KMS-11 (cell line): ENCODE measurements around the gene HES7.

Experiments
- H2AFZ ChIP-seq: fragments of 200-600 bp; sonication (generic); 2 replicates; pipeline ENCODE4 v1.6.1; 2016; ENCODE audit warnings: antibody characterized with exemption, mixed run types, low read depth
- H3K27ac ChIP-seq: fragments of 200-600 bp; sonication (generic); 2 replicates; pipeline ENCODE4 v1.6.1; 2016; ENCODE audit warnings: mild to moderate bottlenecking, mixed run types
- H3K27me3 ChIP-seq: fragments of 200-600 bp; sonication (generic); 2 replicates; pipeline ENCODE4 v1.6.1; 2017; ENCODE audit warnings: mild to moderate bottlenecking, low read depth, mixed run types, moderate library complexity; ENCODE audit not compliant: insufficient read depth
- H3K36me3 ChIP-seq: fragments of 200-600 bp; sonication (generic); 2 replicates; pipeline ENCODE4 v1.6.1; 2017; ENCODE audit warnings: mild to moderate bottlenecking, mixed run types; ENCODE audit not compliant: insufficient read depth
- H3K4me1 ChIP-seq: fragments of 200-600 bp; sonication (generic); 2 replicates; pipeline ENCODE4 v1.6.1; 2016; ENCODE audit warnings: mild to moderate bottlenecking, low read depth, mixed run types; ENCODE audit not compliant: poor library complexity, severe bottlenecking
- H3K4me2 ChIP-seq: fragments of 200-600 bp; sonication (generic); 2 replicates; pipeline ENCODE4 v1.7.0; 2016; ENCODE audit warnings: mild to moderate bottlenecking, mixed run types
- H3K4me3 ChIP-seq: fragments of 200-600 bp; sonication (generic); IDR thresholded peaks from 2 replicates; pipeline ENCODE4 v1.6.1; 2017; ENCODE audit warnings: low read depth, low read length, mixed read lengths; ENCODE audit not compliant: insufficient read depth
- H3K79me2 ChIP-seq: fragments of 200-600 bp; sonication (generic); 2 replicates; pipeline ENCODE4 v1.6.1; 2016; ENCODE audit warnings: low read depth, mixed run types; ENCODE audit not compliant: insufficient read depth
- H3K9ac ChIP-seq: fragments of 200-600 bp; sonication (generic); 2 replicates; pipeline ENCODE4 v1.6.1; 2016; ENCODE audit warnings: mild to moderate bottlenecking, mixed run types
- H4K20me1 ChIP-seq: fragments of 200-600 bp; sonication (generic); 2 replicates; pipeline ENCODE4 v1.6.1; 2016; ENCODE audit warnings: mild to moderate bottlenecking, mixed run types; ENCODE audit not compliant: insufficient read depth
- TF ChIP-seq, protein P1 (sequence below): fragments of 200-600 bp; sonication (generic); conservative IDR thresholded peaks from 2 replicates; pipeline ENCODE4 v1.6.1; 2017; ENCODE audit warnings: low read depth, mild to moderate bottlenecking, antibody characterized with exemption, low read length, moderate library complexity, mixed read lengths

HES7 gene

DNA sequence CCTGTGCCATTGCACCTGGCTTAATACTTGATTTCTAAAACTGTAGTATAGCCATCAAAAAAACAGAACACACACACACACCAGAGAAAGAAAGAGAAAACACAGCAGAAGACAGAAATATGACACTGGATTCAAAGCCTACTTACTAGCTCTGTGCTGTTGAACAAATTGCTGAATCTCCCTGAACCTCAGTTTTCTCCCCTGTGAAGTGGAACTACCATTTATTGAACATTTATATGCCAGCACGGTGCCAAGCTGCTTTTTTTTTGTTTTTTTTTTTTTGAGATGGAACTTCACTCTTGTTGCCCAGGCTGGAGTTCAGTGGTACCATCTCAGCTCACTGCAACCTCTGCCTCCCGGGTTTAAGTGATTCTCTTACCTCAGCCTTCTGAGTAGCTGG, 23.1 kb downstream of the HES7 start:
- Histone ChIP-seq H3K4me3 (no peak overlapping the region), H2AFZ (no peak overlapping the region), H3K4me1 (no peaks in the 10 kb centered on the region), H3K27ac (no peak overlapping the region), H3K79me2 (no peaks in the 10 kb centered on the region), H3K36me3 (no peaks in the 10 kb centered on the region), H3K27me3 (no peaks in the 10 kb centered on the region), H4K20me1 (no peaks in the 10 kb centered on the region), H3K9ac (no peak overlapping the region), H3K4me2 (no peak overlapping the region)
- TF ChIP-seq, protein P1, sequence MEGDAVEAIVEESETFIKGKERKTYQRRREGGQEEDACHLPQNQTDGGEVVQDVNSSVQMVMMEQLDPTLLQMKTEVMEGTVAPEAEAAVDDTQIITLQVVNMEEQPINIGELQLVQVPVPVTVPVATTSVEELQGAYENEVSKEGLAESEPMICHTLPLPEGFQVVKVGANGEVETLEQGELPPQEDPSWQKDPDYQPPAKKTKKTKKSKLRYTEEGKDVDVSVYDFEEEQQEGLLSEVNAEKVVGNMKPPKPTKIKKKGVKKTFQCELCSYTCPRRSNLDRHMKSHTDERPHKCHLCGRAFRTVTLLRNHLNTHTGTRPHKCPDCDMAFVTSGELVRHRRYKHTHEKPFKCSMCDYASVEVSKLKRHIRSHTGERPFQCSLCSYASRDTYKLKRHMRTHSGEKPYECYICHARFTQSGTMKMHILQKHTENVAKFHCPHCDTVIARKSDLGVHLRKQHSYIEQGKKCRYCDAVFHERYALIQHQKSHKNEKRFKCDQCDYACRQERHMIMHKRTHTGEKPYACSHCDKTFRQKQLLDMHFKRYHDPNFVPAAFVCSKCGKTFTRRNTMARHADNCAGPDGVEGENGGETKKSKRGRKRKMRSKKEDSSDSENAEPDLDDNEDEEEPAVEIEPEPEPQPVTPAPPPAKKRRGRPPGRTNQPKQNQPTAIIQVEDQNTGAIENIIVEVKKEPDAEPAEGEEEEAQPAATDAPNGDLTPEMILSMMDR = no peak

DNA sequence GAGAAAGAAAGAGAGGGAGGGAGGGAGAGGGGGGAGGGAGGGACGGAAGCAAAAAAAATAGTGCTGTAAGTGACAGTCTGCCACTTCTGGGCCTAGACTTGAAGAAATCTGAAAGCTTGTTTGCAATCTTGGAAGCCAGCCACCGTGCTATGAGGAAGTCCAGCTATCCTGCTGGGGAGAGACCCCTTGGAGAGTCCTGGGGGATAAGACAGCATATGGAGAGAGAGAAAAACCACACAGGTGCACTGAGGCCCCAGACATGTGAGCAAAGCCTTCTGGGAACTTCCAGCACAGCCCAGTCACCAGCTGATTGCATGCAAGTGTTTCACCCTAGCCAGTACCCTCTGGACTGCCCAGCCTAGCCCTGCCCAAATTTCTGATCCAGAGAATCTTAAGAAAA, 23.8 kb downstream of the HES7 start:
- H3K27me3 ChIP-seq = no peaks in the 10 kb centered on the region
- TF ChIP-seq, protein P1 = no peak
- no peaks in the 10 kb centered on the region for H3K79me2 ChIP-seq
- H3K9ac ChIP-seq = no peak overlapping the region
- no peak overlapping the region for H2AFZ ChIP-seq
- H3K36me3 ChIP-seq = no peaks in the 10 kb centered on the region
- H4K20me1 ChIP-seq = no peaks in the 10 kb centered on the region
- no peak overlapping the region for H3K4me3 ChIP-seq
- H3K4me1 ChIP-seq = no peaks in the 10 kb centered on the region
- no peak overlapping the region for H3K27ac ChIP-seq
- H3K4me2 ChIP-seq = no peak overlapping the region

DNA sequence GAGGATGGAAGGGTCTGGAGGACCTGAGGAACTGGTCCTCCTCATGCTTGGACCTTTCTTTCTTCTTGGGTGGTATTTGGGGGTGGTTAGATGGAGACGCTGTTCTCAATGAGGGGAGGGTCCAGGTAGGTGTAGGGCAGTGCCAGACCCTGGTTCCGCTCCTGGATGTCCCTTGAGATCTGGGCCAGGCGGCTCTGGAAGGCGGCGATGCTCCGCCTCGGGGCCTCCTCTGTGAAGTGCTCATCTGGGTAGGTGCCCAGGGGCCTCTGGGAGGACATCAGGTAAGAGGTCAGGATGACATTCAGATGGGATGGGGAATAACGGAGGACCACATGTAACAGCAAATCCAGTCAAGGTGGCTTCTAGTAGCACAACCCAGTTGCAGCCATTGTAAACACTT, 27.4 kb downstream of the HES7 start:
- H2AFZ ChIP-seq = no peak overlapping the region
- no peak overlapping the region for H3K27ac ChIP-seq
- H3K36me3 ChIP-seq = no peaks in the 10 kb centered on the region
- no peak overlapping the region for H3K4me3 ChIP-seq
- H3K79me2 ChIP-seq = no peaks in the 10 kb centered on the region
- H3K4me1 ChIP-seq = no peaks in the 10 kb centered on the region
- TF ChIP-seq, protein P1 = no peak
- no peak overlapping the region for H3K4me2 ChIP-seq
- no peaks in the 10 kb centered on the region for H4K20me1 ChIP-seq
- H3K27me3 ChIP-seq = no peaks in the 10 kb centered on the region
- H3K9ac ChIP-seq = no peak overlapping the region

DNA sequence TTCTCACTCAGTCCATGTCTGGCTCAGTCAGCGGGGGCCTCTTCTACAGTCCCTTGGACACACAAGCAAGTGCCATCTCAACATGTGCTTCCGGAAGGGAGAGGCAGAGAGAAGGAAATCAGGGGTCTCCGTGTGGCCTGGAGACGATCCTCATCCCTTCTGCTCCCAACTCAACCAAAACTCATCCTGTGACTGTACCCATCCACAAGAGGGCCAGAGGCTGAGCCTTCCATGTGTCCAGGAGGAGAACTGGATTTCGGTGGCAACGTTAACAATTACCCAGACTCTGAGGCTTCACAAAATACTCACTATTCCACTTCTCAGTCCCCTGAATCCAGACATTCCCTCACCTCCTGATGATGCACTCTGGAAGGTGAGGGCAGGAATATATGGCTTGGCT, 28.5 kb downstream of the HES7 start:
- no peaks in the 10 kb centered on the region for H3K79me2 ChIP-seq
- H3K27ac ChIP-seq = no peak overlapping the region
- no peak overlapping the region for H2AFZ ChIP-seq
- no peaks in the 10 kb centered on the region for H3K4me1 ChIP-seq
- no peaks in the 10 kb centered on the region for H3K27me3 ChIP-seq
- H4K20me1 ChIP-seq = no peaks in the 10 kb centered on the region
- H3K9ac ChIP-seq = no peak overlapping the region
- H3K36me3 ChIP-seq = no peaks in the 10 kb centered on the region
- H3K4me2 ChIP-seq = no peak overlapping the region
- TF ChIP-seq, protein P1 = no peak
- no peak overlapping the region for H3K4me3 ChIP-seq
